ENCODE measurements around the gene ELF4. TPM values are rescaled to one million over a fixed set of nuclear protein-coding genes. Genes with fewer than 3 reads are reported as not detected.

Gene ELF4
- total and polyA plus RNA-seq, 9 of the 15 experiments (the other 6 are each of a cell fraction or from before 2014, with no cell fraction given): 5.9 to 55.8 (median 25.2) TPM

GRCh38 chrX:130082244-130083106, 27.8 kb downstream of the ELF4 start (continued):
- TF ChIP-seq, protein P1, sequence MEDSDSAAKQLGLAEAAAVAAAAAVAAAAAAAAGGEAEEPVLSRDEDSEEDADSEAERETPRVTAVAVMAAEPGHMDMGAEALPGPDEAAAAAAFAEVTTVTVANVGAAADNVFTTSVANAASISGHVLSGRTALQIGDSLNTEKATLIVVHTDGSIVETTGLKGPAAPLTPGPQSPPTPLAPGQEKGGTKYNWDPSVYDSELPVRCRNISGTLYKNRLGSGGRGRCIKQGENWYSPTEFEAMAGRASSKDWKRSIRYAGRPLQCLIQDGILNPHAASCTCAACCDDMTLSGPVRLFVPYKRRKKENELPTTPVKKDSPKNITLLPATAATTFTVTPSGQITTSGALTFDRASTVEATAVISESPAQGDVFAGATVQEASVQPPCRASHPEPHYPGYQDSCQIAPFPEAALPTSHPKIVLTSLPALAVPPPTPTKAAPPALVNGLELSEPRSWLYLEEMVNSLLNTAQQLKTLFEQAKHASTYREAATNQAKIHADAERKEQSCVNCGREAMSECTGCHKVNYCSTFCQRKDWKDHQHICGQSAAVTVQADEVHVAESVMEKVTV (CRISPR knock-in tag; IDR thresholded peaks at IDR 0.05): no peak
- TF ChIP-seq FOXO4 (CRISPR knock-in tag; IDR thresholded peaks at IDR 0.05) (no peak), ZNF197 (CRISPR knock-in tag; IDR thresholded peaks at IDR 0.05; ENCODE audit: low read depth) (peak; percentile 52; the same call in 1 of the 2 replicates), CTCF (IDR thresholded peaks at IDR 0.05 in 2 of 3, conservative IDR thresholded peaks at IDR 0.05 in 1 of 3; ENCODE audit: insufficient read depth in 2 of 3, low read depth in 1 of 3, low read length in 3 of 3) (peak; percentile 14 to 43 (median 23); a peak in 4 of 6 replicates), POLR3A (IDR thresholded peaks at IDR 0.05; ENCODE audit: borderline replicate concordance, extremely low read depth, insufficient read depth, insufficient read length) (no peak), ZNF263 (CRISPR knock-in tag; IDR thresholded peaks at IDR 0.05; ENCODE audit: borderline replicate concordance) (peak; percentile 40; the same call in 1 of the 2 replicates), FOS (IDR thresholded peaks at IDR 0.05; ENCODE audit: extremely low read depth, insufficient read length) (no peak), SOX6 (IDR thresholded peaks at IDR 0.05) (peak; percentile 60; the same call in 1 of the 2 replicates), DNMT1 (IDR thresholded peaks at IDR 0.05) (no peak), ZNF561 (CRISPR knock-in tag; conservative IDR thresholded peaks at IDR 0.05) (no peak), ZNF507 (tag; conservative IDR thresholded peaks at IDR 0.05) (no peak), POLR2H (tag; IDR thresholded peaks at IDR 0.05; ENCODE audit: low read depth) (no peak), HBP1 (CRISPR knock-in tag; IDR thresholded peaks at IDR 0.05) (no peak), CCNT2 (IDR thresholded peaks at IDR 0.05; ENCODE audit: borderline replicate concordance, extremely low read depth, insufficient read length, low read depth, low read length) (peak; percentile 24), SIN3A (IDR thresholded peaks at IDR 0.05; ENCODE audit: borderline replicate concordance in 2 of 2, control insufficient read depth in 1 of 2, low read depth in 2 of 2, low read length in 2 of 2) (peak in 1 of 2 experiments; percentile 87; a peak in 1 of 4 replicates), SLC30A9 (CRISPR knock-in tag; IDR thresholded peaks at IDR 0.05) (no peak)
- TF ChIP-seq, protein P2, sequence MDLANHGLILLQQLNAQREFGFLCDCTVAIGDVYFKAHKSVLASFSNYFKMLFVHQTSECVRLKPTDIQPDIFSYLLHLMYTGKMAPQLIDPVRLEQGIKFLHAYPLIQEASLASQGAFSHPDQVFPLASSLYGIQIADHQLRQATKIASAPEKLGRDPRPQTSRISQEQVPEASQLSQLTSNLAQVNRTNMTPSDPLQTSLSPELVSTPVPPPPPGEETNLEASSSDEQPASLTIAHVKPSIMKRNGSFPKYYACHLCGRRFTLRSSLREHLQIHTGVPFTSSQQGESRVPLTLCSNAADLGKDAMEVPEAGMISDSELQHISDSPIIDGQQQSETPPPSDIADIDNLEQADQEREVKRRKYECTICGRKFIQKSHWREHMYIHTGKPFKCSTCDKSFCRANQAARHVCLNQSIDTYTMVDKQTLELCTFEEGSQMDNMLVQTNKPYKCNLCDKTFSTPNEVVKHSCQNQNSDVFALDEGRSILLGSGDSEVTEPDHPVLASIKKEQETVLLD (IDR thresholded peaks at IDR 0.05): 0 out of 2 replicates have a peak, but pooled peaks have one; percentile 38

All from K562 (cell line).